Kasumi-1 (cell line): ENCODE measurements around the gene NAGS.
"Not testable (repeated sequence)": the region's sequence is repeated elsewhere in the genome, so short reads cannot be mapped to it uniquely, and the experiment has no call there.

Experiments
- DNase-seq, 2 experiments: peaks; one replicate each; lab custom pipeline; 2025; lab: John Stamatoyannopoulos, UW

Gene NAGS, protein sequence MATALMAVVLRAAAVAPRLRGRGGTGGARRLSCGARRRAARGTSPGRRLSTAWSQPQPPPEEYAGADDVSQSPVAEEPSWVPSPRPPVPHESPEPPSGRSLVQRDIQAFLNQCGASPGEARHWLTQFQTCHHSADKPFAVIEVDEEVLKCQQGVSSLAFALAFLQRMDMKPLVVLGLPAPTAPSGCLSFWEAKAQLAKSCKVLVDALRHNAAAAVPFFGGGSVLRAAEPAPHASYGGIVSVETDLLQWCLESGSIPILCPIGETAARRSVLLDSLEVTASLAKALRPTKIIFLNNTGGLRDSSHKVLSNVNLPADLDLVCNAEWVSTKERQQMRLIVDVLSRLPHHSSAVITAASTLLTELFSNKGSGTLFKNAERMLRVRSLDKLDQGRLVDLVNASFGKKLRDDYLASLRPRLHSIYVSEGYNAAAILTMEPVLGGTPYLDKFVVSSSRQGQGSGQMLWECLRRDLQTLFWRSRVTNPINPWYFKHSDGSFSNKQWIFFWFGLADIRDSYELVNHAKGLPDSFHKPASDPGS

DNA sequence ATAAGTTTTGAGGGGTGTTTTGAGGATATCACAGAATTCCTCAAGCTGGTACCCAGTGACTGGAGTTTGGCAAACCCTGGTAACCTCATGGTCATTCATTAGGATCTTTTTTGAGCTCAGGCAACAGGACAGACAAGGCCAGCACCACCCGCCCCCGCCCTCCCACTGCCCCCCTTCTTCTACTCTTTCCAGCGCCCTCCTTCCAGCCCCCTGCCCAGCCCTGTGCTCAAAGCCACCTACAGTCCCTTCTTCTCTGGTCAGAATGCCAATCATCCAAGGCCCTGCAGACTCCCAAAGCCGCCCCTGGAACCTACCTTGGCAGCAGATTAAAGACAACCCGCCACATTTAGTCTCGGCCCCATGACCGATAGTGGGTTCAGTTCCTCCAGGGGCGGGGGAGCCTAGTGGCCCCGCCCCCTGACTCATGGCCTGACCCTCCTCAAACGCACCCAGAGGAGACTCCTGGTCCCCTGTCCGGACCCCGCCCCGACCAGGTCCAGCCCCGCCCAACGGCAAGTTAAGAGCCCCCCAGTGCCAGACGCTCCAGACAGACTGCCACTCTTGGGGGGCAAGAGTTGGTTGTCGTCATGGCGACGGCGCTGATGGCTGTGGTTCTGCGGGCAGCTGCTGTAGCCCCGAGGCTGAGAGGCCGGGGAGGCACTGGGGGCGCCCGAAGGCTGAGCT lies at the start of gene NAGS:
TSS of gene NAGS (plus strand) at position 546 of the 684 bp plus-strand sequence. CDS start at position 588, 42 bp downstream.
- DNase-seq = peak; percentile 4 to 12

DNA sequence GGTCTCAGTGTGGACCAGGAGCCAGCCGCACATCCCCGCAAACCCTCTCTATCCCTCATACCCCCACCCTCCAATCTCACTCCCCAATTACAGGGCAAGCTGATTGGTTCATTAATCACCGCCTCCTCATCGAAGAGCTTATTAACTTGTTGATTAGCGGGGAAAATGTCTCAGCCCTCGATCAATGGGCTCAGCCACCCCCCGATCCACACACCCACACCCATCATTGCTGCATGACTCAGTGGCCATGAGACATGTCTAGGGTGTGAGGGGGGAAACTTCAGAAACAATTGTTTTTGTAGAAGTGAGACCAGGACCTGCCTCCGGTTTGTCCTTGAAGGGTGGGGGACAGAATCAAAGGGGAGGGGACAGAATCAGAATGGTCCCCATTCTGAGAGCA lies 48.2 kb upstream of the NAGS start:
- no peak for DNase-seq

DNA sequence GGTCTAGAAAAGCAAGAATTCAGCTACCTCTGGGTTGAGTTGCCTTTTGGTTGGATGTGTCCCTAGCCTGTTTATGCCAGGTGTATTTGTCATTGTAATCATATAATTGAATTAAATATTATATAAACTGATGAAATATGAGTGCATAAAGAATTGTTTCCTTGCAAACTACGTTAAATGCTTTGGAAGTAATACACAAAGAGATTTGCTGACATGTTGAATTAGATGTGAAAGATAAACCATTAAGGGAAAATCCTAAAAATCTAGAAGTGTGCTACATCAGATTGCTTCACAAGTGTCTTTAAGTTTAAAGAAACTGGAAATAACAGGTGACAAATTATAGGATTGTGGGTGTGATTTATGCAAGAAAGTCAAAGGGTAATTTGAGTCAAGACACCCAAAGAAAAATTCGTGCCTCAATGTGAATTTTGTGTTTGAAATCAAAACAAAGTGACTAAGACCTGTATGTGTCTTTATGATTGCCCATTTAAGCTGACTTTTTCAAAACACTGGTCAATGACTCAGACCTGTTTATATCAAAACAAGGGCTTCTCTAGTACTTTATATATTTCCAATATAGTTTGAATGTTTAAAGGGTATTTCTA lies 45.6 kb upstream of the NAGS start:
- DNase-seq = no peak

DNA sequence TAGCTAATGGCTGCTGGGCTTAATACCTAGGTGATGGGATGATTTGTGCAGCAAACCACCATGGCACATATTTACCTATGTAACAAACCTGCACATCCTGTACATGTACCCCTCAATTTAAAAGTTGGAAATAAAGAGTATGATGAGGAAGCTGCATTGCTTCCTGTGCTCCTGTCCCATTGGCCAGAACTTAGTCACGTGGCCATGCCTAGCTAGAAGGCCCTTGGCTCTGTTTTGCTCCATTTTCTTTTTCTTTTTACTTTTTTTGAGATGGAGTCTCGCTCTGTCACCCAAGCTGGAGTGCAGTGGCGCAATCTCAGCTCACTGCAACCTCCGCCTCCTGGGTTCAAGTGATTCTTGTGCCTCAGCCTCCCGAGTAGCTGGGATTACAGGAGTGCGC lies 43.1 kb upstream of the NAGS start:
- DNase-seq = not testable (repeated sequence)

DNA sequence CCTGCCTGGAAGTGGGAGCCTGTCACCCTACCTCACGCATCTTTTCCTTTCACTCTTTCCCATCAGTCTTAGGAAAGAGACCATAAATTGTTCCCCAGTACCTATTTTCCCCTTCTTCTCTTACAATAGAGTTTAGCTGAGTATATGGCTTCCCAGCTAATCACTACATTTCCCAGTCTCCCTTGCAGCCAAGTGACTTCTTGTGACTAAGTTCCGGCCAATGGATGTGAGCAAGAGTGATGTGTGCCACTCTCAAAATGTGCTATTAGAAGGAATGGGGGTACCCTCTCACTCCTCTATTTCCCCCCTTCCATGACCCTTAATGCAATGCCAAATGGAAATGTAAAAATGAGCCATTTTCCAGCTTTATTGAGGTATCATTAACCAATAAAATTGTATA lies 42.5 kb upstream of the NAGS start:
- no peak for DNase-seq

DNA sequence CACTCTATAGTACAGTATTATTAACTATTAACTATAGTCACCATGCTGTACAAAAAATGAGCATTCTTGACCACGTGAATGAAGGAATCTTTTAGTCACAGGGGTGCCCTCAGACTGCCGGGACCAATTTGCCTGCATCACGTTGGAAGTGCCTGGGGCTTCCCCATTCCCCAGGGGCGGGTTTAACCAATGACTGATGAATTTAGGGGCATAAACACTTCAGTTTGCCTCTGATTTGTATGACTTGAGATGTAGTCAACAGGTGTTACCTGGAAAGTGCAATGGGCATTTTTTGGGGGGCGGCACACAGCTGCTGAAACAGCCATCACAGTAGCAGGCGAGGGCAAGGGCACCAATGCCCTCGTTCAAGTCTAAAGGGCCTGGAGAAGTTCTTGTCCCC lies 41.9 kb upstream of the NAGS start:
- DNase-seq = no peak

DNA sequence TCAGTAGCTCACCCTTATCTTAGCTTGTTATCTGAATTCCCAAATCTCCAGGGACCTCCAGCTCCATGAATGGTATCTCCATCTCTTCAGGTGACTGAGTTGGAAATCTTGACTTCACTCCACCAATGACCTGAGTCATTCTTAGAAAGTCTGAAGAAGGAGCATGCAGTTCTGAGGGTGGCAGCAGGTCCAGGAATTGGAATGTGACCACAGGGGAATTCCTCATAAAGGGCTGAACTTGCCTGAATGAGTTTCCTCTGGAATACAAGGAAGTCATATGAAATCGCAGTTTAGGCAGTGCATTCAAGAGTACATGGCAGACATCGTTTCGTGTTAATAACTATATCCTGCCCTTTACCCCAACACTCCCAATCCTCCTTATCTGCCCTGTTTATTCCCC lies 38.1 kb upstream of the NAGS start:
- DNase-seq = no peak

DNA sequence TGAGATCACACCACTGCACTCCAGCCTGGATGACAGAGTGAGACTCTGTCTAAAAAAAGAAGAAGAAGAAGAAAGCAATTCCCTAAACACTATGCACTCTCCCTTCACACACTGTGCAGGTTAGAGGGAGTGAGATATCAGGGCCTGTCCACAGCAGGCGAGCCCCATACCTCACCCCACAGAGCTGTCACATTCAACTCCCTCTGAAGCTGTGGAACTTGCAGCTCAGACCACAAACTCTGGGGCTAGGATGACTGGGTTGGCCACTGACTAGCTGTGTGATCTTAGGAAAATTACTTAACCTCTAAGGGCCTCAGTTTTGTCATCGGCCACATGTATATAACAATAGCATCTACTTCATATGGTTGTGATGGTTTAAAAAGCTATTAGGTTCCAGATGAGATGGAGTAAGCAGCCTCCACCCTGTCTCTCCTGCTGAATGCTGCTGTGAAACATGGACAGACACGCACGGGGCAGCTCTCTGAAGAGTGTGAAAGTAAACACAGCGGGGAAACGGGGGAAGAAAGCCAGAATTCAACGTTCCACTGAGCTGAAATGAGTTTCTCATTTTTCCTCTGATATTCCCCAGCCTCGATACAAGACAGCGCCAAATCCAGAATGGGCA lies 37.1 kb upstream of the NAGS start:
- DNase-seq = no peak

DNA sequence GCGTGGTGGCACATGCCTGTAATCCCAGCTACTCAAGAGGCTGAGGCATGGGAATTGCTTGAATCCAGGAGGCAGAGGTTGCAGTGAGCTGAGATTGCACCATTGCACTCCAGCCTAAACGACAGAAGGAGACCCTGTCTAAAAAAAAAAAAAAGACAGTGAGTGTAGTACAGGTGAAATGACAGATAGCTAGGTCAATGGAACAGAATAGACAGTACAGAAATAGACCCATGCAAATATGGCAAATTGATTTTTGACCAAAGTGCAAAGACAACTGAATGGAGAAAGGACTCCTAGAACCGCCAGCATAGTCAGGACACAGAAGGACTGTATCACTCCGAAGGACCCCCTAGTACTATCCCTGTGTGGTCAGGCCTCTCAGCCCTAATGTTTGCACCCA lies 34.1 kb upstream of the NAGS start:
- no peak for DNase-seq

DNA sequence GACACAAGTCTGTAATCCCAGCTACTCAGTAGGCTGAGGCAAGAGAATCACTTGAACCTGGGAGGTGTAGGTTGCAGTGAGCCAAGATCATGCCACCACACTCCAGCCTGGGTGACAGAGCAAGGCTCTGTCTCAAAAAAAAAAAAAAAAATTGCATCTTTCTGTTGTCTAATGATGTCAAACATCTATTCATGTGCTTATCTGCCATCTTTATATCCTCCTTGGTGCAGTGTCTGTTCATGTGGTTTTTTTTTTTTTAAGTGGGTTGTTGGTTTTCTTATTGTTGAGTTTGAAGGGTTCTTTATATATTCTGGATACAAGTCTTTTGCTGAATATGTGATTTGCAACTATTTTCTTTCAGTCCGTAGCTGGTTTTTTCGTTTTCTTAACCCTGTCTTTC lies 33.0 kb upstream of the NAGS start:
- DNase-seq = not testable (repeated sequence)

DNA sequence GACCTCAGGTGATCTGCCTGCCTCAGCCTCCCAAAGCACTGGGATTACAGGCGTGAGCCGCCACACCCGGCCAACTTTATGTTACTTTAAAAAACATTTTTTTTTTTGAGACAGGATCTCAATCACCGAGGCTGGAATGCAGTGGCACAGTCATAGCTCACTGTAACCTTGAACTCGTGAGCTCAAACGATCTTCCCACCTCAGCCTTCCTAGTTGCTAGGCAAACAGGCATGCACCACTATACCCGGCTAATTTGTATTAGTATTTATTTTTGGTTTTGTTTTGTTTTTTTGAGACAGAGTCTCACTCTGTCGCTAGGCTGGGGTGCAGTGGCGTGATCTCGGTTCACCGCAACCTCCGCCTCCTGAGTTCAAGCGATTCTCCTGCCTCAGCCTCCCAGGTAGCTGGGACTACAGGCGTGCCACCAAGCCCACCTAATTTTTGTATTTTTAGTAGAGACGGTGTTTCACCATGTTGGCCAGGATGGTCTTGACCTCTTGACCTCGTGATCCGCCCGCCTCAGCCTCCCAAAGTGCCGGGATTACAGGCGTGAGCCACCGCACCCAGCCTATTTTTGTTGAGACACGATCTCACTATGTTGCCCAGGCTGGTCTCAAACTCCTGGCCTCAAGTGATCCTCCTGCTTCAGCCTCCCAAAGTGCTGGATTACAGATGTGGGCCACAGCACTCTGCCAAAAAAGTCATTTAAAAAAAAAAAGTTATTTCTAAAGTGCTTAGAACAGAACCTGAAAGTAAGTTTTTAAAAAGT lies 31.8 kb upstream of the NAGS start:
- not testable (repeated sequence) for DNase-seq

DNA sequence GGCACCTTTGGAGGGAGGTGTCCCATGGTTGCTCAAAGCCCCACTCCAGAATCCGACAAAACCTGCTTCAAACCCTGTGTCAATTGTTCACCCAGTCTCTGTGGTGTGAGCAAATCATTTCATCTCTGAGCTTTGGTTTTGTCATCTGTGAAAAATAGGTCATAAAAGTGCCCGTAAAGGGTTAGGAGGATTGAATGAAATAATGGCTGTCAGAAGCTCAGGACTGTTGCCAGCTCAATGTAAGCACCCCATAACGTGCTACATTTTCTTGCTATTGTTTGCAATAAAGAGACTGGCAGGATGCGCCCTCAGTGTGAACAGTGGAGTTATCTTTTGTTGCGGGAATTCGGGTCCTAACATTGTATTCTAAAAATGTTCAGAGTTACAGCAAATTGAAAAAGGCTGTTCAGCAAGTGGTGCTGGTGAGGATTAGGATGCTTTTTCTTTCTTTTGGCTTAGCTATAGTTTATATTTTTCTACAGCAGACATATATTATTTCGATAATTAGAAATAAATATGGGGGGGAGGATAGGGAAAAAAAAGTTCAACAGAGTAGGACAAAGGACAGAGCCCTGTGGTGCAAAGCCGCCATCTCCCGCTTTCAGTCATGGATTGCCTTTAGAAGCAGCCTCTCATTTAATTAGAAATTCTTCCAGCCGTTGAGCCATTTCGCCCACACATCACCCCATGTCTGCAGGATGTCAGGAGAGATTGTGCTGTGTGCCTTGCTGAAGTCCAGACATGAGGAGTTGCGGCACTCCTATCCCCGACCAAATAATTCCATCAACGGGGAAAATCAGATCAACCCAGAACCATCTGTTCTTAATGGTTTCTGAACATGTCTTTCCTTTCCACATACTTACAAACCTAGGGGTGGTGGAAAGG lies 29.8 kb upstream of the NAGS start:
- no peak for DNase-seq

DNA sequence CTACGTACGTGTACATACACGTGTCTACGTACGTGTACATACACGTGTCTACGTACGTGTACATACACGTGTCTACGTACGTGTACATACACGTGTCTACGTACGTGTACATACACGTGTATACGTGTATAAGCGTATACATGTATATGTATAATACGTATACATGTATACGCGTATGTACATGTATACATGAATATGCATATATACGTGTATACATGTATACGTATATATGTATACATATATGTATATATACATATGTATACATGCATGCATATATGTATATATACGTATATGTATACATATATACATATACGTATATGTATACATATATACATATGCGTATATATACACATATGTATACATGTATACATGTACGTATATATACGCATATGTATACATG lies 28.5 kb upstream of the NAGS start:
- DNase-seq = no peak

DNA sequence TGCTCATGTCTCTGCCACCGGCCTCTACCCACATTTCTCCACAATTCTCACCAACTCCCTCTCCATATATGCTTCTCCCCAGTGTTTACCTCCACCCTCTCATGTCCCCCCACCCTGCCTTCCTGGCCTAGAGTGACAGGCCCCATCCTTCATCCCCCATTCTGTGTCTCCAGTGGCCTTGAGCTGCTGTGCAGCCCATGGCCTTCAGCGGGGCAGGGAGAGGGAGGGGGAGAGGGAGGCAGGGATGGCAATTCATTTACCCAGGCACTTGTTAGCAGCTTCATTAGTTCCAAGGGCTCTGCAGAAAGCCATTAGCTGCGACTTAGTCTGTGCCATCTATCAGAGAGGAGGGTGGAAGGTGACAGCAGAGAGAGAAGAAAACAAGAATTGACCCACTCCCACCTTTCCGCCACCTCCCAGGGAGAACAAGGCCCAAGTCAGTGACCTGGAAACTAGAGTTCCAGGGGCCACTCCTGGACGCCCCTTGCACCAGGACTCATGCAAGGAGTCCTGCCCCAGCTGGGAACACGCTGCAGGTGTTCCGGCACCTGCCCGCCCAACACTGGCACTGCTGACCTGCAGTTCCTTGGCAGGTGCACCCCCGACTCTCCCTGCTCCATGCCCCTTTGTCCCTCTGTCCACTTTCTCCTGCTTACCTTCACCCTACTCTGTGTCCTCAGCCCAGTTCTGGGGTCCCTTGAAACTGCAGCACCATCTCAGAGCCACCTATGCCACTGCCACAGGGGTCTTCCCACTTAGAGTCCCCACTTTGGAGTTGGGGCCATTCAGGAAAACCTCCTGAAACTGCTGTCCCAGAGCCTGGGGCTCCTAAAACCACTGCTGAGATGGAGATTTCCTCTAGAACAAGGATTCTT lies 27.2 kb upstream of the NAGS start:
- DNase-seq = no peak

DNA sequence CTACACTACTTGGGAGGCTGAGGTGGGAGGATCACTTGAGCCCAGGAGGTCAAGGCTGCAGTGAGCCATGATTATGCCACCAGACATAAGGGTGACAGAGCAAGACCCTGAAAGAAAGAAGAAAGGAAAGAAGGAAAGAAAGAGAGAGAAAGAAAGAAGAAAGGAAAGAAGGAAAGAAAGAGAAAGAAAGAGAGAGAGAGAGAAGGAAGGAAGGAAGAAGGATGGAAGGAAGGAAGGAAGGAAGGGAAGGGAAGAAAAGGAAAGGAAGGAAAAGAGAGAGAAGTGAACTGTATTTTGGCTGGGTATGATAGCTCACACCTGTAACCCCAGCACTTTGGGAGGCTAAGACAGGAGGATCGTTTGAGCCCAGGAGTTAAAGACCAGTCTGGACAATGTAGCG lies 26.3 kb upstream of the NAGS start:
- DNase-seq = no peak

DNA sequence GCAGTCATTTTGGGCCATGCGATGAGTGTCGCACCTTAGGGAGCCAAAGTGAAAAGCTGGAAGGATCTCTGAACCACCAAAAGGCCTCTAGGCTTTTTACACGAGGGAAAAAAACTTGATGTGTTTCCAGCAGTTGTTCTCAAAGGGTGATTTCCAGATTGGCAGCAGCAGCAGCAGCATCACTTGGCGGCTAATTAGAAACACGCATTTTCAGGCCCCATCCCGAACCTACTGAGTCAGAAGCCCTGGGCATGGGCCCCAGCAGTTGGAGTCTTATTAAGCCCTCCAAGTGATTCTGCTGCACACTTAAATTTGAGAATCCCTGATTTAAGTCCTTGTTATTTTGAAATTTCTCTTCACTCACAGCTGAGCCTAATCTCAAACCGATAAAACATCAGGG lies 25.4 kb upstream of the NAGS start:
- no peak for DNase-seq

DNA sequence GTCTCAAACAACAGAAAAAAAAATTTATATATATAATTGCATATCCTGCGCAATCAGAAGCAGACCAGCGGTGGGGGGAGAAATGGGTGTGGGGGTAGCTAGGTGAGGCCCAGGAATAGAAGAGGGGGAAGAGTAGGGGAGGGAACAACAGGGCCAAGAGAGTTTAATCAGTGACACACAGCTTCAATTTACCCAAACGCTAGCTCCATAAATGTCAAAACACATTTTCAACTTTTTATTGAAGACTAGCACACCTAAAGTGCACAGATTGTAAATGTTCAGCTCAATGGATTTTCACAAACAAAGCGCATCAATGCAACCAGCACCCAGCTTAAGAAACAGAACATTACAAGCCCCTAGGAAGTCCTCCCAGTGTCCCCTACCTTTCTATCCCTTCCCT lies 24.8 kb upstream of the NAGS start:
- no peak for DNase-seq

DNA sequence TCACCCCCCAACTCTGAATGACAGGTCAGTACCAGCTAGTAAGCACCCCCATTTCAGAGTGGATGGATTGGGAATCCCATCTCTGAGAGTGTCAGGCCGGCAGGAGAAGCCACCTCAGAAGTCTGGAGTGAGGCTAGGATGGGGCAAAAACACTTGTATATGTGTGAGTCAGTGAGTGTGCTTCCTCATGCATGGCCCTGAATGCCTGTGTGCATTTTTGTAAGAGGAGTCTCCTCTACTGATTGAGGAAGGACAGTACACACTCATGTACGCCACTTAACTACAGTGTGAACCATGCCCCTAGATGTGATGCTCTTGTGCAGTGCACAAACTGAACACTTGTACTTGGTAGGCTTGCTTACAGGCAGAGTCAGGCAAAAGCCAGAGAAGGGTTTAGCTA lies 22.3 kb upstream of the NAGS start:
- DNase-seq = no peak

DNA sequence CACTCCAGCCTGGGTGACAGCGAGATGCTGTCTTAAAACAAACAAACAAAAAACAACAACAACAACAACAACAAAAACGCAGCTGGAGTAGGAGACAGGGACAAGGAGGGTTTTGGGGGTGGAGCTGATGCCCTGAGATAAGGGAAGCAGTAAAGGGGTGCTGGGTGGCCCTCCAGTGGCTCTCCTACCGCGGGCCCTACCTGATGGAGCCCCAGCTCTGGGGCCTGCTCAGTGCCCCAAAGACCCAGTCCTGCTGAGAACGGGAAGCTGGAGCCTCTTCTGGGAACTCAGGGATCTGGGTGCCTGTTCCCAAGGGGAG lies 21.3 kb upstream of the NAGS start:
- no peak for DNase-seq
